ENCODE data around the gene MACF1. TPM values are rescaled to one million over a fixed set of nuclear protein-coding genes. Genes with fewer than 3 reads are reported as not detected.

Gene MACF1
- total RNA-seq, 1 donor from 2014 or later, result 431 TPM

- Mint-ChIP-seq H3K27ac (ENCODE audit: unreplicated experiment) (peak overlapping the region; percentile 78), H3K36me3 (ENCODE audit: unreplicated experiment) (peaks cover 4% of the 10 kb centered on the region), H3K4me3 (ENCODE audit: unreplicated experiment) (no peak overlapping the region), H3K27me3 (ENCODE audit: unreplicated experiment) (no peaks in the 10 kb centered on the region), H3K9me3 (ENCODE audit: unreplicated experiment) (peaks cover 3% of the 10 kb centered on the region), H3K4me1 (ENCODE audit: unreplicated experiment) (peaks cover 69% of the 10 kb centered on the region)
- TF ChIP-seq CTCF (IDR thresholded peaks at IDR 0.05), result no peak
- DNase-seq (ENCODE audit: extremely low spot score, unreplicated experiment), result no peak
These were observed 21.7 kb upstream of the MACF1 start for GRCh38 chr1:39182804-39183203.

GRCh38 chr1:39183503-39184353 is 20.8 kb upstream of the MACF1 start:
- Mint-ChIP-seq H3K27me3 (ENCODE audit: unreplicated experiment) (no peaks in the 10 kb centered on the region), H3K4me3 (ENCODE audit: unreplicated experiment) (no peak overlapping the region), H3K9me3 (ENCODE audit: unreplicated experiment) (peaks cover 3% of the 10 kb centered on the region), H3K27ac (ENCODE audit: unreplicated experiment) (peak overlapping the region; percentile 78), H3K4me1 (ENCODE audit: unreplicated experiment) (peaks cover 61% of the 10 kb centered on the region), H3K36me3 (ENCODE audit: unreplicated experiment) (peaks cover 4% of the 10 kb centered on the region)
- DNase-seq (ENCODE audit: extremely low spot score, unreplicated experiment), result no peak
- TF ChIP-seq CTCF (IDR thresholded peaks at IDR 0.05), result peak; percentile 45

- no peak for DNase-seq (ENCODE audit: extremely low spot score, unreplicated experiment)
- peaks cover 4% of the 10 kb centered on the region for H3K36me3 Mint-ChIP-seq (ENCODE audit: unreplicated experiment)
- peak overlapping the region; percentile 22 for H3K4me3 Mint-ChIP-seq (ENCODE audit: unreplicated experiment)
- no peak for TF ChIP-seq CTCF (IDR thresholded peaks at IDR 0.05)
- H3K27me3 Mint-ChIP-seq (ENCODE audit: unreplicated experiment), result no peaks in the 10 kb centered on the region
- peaks cover 59% of the 10 kb centered on the region for H3K4me1 Mint-ChIP-seq (ENCODE audit: unreplicated experiment)
- peaks cover 3% of the 10 kb centered on the region for H3K9me3 Mint-ChIP-seq (ENCODE audit: unreplicated experiment)
- H3K27ac Mint-ChIP-seq (ENCODE audit: unreplicated experiment), result peak overlapping the region; percentile 78
These were observed 20.1 kb upstream of the MACF1 start for GRCh38 chr1:39184354-39184818.

- DNase-seq (ENCODE audit: extremely low spot score, unreplicated experiment), result no peak
- Mint-ChIP-seq H3K4me1 (ENCODE audit: unreplicated experiment) (peaks cover 81% of the 10 kb centered on the region), H3K27ac (ENCODE audit: unreplicated experiment) (peak overlapping the region; percentile 66), H3K36me3 (ENCODE audit: unreplicated experiment) (no peaks in the 10 kb centered on the region), H3K9me3 (ENCODE audit: unreplicated experiment) (no peaks in the 10 kb centered on the region), H3K4me3 (ENCODE audit: unreplicated experiment) (no peak overlapping the region), H3K27me3 (ENCODE audit: unreplicated experiment) (no peaks in the 10 kb centered on the region)
- TF ChIP-seq CTCF (IDR thresholded peaks at IDR 0.05), result no peak
These were observed 17.0 kb upstream of the MACF1 start for GRCh38 chr1:39187275-39188046.

GRCh38 chr1:39189592-39190041 is 14.9 kb upstream of the MACF1 start:
- DNase-seq (ENCODE audit: extremely low spot score, unreplicated experiment), result no peak
- Mint-ChIP-seq H3K4me3 (ENCODE audit: unreplicated experiment) (no peak overlapping the region), H3K9me3 (ENCODE audit: unreplicated experiment) (no peaks in the 10 kb centered on the region), H3K4me1 (ENCODE audit: unreplicated experiment) (peaks cover 82% of the 10 kb centered on the region), H3K27me3 (ENCODE audit: unreplicated experiment) (no peaks in the 10 kb centered on the region), H3K27ac (ENCODE audit: unreplicated experiment) (peak overlapping the region; percentile 96), H3K36me3 (ENCODE audit: unreplicated experiment) (no peaks in the 10 kb centered on the region)
- TF ChIP-seq CTCF (IDR thresholded peaks at IDR 0.05), result no peak

All from osteocyte (in vitro differentiated cells).